ENCODE results near the gene CMTM3.
"Not testable (repeated sequence)": the region's sequence is repeated elsewhere in the genome, so short reads cannot be mapped to it uniquely, and the experiment has no call there.

The CMTM3 gene

DNA sequence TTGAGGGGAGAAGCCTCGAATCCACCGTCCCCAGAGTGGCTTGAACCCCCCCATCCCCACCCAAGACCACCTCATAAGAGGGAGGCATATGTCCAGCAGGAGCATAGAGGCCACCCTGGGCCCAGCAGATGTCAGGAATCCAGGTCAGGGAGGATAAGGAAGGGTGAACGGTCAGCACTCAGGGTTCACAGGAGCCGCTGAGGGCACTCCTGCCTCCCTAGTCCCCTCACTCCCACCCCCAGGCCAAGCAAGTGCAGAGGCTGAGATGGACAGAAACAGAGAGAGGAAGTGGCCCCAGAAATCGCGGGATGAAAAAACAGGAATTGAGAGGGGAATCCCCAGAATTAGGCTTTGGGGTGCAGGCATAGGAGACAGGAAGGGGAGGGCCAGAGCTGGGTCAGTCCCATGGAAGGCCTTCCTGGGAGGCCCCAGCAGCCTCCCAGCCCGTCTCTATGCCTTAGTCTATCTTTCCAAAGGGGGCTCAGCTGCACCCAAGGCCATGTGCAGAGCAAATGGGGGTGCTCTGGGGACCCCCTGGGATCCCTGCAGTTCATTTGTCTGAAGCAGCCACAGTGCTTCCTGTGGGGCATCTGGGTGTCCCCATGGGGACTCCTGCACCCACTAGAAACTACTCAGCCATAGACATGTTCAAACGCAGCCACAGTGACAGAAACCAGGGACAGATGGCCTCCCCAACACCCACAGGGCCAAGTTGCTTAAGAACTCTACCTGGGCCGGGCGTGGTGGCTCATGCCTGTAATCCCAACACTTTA is 1.7 kb downstream of the CMTM3 start:
- H3K27ac ChIP-seq: peak overlapping the region; percentile 59
- DNase-seq (ENCODE audit: low read depth, low spot score): no peak

- peak; percentile 57 for DNase-seq (ENCODE audit: low read depth, low spot score)
- no peak overlapping the region for H3K27ac ChIP-seq
Observed at GRCh38 chr16:66608241-66609138, 4.0 kb downstream of the CMTM3 start.

- no peak overlapping the region for H3K27ac ChIP-seq
- no peak for DNase-seq (ENCODE audit: low read depth, low spot score)
Observed at GRCh38 chr16:66609139-66609510, 4.6 kb downstream of the CMTM3 start.

DNA sequence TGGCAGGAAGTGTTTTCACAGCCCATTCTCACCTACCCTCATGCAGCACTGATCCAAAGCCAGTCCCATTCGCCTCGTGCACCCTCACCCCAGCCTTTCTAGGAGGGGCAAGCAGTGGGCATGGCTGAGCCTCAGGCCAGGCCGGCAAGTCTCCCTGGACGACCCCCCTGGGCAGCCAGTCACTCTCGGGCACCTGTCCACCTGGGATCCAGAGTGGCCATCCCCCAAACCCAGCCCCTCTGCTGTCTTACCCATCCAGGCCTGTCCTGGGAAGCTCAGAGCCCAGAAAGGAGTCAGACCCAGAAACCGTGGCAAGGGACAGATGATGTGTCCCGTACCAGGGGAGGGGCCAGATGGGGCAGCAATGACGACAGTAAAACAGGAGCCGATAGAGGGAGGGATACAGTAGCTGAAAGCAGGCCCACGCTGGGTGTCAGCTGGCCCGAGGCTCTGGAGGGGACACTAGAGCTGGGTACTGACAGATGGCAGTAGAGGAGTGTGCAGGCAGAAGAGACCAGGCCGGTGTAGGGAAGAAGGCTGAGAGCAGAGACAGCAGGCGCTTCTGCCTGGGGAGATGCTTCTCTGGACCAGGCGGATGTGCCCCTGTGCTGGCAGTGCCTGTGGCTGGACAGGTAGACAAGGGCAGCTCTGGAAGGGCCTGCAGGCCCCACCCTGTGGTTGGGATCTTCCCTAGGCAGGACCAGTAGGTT is 5.8 kb downstream of the CMTM3 start:
- DNase-seq (ENCODE audit: low read depth, low spot score): no peak
- H3K27ac ChIP-seq: no peak overlapping the region

GRCh38 chr16:66611911-66612310 is 7.4 kb downstream of the CMTM3 start:
- H3K27ac ChIP-seq; DNase-seq (ENCODE audit: low read depth, low spot score): not testable (repeated sequence)

DNA sequence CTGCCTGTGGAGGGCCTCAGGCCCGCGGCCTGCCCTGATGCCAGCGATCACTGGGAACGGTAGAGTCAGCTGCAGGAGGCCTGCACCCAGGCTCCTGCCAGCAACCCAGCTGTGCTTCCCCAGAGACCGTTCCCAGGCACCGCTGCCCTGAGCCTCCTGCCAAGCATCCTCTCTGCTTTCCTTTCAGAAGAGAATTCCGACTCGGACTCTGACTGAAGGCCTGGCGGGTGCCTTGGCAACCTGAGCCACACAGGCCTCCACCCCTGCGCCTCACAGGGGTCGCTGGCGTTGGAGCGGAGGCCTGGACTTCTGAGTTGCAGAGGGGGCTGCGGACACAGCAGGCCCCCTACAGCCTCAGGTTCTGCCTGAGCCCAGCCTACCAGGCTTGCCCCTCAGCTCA is 7.9 kb downstream of the CMTM3 start:
- no peak for DNase-seq (ENCODE audit: low read depth, low spot score)
- H3K27ac ChIP-seq: no peak overlapping the region

DNA sequence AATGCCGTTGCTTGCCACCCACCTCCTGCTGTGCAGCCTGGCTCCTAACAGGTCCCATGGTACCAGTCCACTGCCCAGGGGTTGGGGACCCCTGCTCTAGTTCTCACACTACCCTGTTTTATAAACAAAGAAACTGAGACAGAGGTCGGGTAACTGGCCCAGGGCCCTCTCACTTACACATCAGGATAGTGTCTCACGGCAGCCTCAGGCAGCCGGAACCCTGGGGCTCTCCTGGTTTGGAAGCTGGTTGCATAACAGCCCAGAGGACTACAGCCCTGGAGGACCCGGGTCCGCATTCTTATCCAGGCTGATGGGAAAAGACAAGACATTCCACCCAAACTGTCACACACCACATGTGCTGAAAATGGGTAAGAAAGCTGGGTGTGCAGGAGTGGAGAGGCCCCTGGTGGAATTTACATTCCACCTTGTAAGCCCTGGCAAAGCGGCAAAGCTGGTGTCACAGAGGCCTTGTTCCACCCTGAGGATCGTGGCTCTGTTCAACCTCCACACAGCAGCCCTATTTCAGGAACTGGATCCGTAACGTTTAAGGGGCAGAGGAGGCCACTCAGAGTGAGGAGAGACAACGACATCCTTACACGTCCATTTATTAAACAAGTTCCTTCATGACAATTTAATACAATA is 9.8 kb downstream of the CMTM3 start:
- no peak for DNase-seq (ENCODE audit: low read depth, low spot score)
- no peak overlapping the region for H3K27ac ChIP-seq

- no peak overlapping the region for H3K27ac ChIP-seq
Observed at GRCh38 chr16:66616169-66616568, 11.7 kb downstream of the CMTM3 start.

GRCh38 chr16:66616592-66616991 is 12.1 kb downstream of the CMTM3 start:
- DNase-seq (ENCODE audit: low read depth, low spot score): no peak

More at GRCh38 chr16:66616169-66616568, 11.7 kb downstream of the CMTM3 start:
- DNase-seq (ENCODE audit: low read depth, low spot score): no peak

GRCh38 chr16:66617010-66617434 is 12.5 kb downstream of the CMTM3 start:
- H3K27ac ChIP-seq: no peak overlapping the region
- DNase-seq (ENCODE audit: low read depth, low spot score): no peak

More at GRCh38 chr16:66616592-66616991, 12.1 kb downstream of the CMTM3 start:
- no peak overlapping the region for H3K27ac ChIP-seq

- peak overlapping the region; percentile 79 for H3K27ac ChIP-seq
- DNase-seq (ENCODE audit: low read depth, low spot score): no peak
Observed at GRCh38 chr16:66617728-66618127, 13.2 kb downstream of the CMTM3 start.

DNA sequence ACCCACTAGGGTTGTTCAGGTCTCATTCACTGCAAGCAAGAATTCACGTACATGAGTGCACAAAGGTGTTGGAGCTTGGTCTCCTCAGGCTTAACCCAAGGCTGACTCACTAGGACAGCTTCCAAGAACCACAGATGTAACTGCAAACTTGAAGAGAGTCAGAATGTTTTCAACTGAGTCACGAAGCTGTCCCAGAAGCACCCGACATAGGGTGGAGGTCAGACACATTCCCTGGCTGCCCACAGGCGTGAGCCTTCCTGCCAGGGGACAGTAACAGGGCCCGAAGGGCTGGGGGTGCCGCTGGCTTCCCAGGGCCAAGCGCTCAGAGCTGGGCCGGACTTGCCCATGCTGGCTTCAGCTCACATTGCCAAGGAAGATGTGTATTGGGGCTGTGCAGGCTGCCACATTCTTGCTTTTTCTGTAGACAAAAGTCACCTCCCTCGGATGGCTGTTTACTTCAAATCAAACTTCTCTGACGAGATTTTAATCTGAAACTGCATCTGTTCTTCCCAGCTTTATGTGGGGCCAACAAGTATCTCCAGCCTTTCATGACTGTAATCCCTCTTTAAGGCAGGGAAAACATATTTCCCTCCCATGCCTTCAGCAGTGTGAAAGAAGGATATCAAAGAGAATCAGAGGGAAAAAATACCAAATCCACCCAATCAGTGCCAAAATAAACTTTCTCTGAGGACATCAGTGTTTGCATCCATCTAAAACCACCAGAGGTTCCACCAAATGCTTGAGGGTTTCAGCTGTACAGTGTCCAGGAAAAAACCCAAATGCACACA is 14.3 kb downstream of the CMTM3 start:
- peak overlapping the region; percentile 79 for H3K27ac ChIP-seq

GRCh38 chr16:66619534-66620428 is 15.3 kb downstream of the CMTM3 start:
- no peak for DNase-seq (ENCODE audit: low read depth, low spot score)
- H3K27ac ChIP-seq: peak overlapping the region; percentile 79

More for the DNA sequence above, 14.3 kb downstream of the CMTM3 start:
- peak; percentile 83 for DNase-seq (ENCODE audit: low read depth, low spot score)

- DNase-seq (ENCODE audit: low read depth, low spot score): no peak
- H3K27ac ChIP-seq: peak overlapping the region; percentile 79
Observed at GRCh38 chr16:66620429-66620795, 15.9 kb downstream of the CMTM3 start.

DNA sequence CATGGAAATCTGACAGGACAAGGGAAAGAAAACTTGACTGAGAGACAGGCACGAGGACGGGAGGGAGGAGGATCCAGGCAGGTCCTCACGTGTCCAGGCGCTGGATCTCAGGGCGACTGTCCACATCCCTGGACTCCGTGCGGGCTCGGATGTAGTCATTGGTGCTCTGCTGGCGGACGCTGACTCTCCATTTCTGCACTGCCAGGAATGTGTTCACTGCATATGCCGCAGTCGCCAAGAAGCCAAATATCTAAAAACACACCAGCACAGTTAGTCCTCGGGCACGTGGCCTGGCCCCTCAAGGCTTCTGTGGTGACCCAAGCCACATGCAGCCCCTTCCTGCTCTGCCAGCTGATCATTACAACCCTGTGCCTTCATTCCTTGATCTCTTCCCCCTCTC is 17.5 kb downstream of the CMTM3 start:
- DNase-seq (ENCODE audit: low read depth, low spot score): no peak
- no peak overlapping the region for H3K27ac ChIP-seq

GRCh38 chr16:66622863-66623262 is 18.4 kb downstream of the CMTM3 start:
- no peak overlapping the region for H3K27ac ChIP-seq
- DNase-seq (ENCODE audit: low read depth, low spot score): no peak

DNA sequence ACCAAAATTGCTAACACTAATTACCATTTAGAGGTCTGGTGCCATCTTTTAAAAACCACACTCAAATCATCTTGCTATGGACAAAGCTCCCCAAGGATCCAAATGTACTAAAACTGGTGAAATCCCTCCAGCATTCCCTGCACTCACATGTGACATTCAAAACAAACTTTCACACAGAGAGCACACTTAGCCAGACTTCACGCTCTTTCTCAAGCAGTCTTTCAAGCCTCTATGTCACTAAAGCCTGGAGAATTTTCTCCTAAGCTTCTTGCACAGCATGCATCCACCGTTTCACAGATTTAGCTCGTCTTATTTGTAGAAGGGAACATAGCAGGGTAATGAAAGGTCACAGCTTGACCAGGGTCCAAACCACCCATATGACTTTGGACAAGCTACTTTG is 19.3 kb downstream of the CMTM3 start:
- DNase-seq (ENCODE audit: low read depth, low spot score): no peak
- no peak overlapping the region for H3K27ac ChIP-seq

GRCh38 chr16:66627611-66628378 is 23.3 kb downstream of the CMTM3 start:
- H3K27ac ChIP-seq: not testable (repeated sequence)

More at GRCh38 chr16:66627611-66628378, 23.3 kb downstream of the CMTM3 start:
- DNase-seq (ENCODE audit: low read depth, low spot score): not testable (repeated sequence)

All from epithelial cell of prostate (primary cell).